PC-9 (cell line): ENCODE results near the gene SCAF8. TPM values are rescaled to one million over a fixed set of nuclear protein-coding genes. Genes with fewer than 3 reads are reported as not detected.

ENCODE experiments used
- BruUV-seq: library from RNA; stranded (reverse); fragments of 400-500 nt; replicated peaks from 2 replicates; lab custom pipeline; 2021; lab: Mats Ljungman, UMichigan
- CTCF ChIA-PET: fragments of 300-600 bp; sonication (Branson Sonifier 250); formaldehyde crosslinking; loops from one replicate; lab custom pipeline; 2022; ENCODE audit warnings: antibody characterized with exemption; lab: Charles Lee
- POLR2A ChIA-PET: fragments of 300-600 bp; sonication (Branson Sonifier 250); formaldehyde crosslinking; loops from one replicate; lab custom pipeline; 2022; ENCODE audit warnings: antibody characterized with exemption; ENCODE audit not compliant: unreplicated experiment; lab: Charles Lee
- DNase-seq, 2 experiments: peaks; one replicate each; pipeline versions ENCODE4 v3.0.0 to v3.0.0-alpha.2; 2015 to 2022; ENCODE audit warnings: mixed read lengths in 1 of 2
- H2AFZ ChIP-seq: fragments of 200-600 bp; sonication (generic); 2 replicates; pipeline ENCODE4 v1.8.1; 2017; ENCODE audit warnings: antibody characterized with exemption
- H3F3A ChIP-seq: fragments of 200-600 bp; sonication (generic); 2 replicates; pipeline ENCODE4 v1.8.1; 2017; ENCODE audit warnings: antibody characterized with exemption, mild to moderate bottlenecking, low read depth; ENCODE audit not compliant: insufficient read depth
- H3K27ac ChIP-seq: fragments of 200-600 bp; sonication (generic); 2 replicates; pipeline ENCODE4 v1.6.1; 2016; ENCODE audit warnings: mixed run types
- H3K27me3 ChIP-seq: fragments of 200-600 bp; sonication (generic); 2 replicates; pipeline ENCODE4 v1.6.1; 2016; ENCODE audit warnings: low read depth, mixed run types; ENCODE audit not compliant: insufficient read depth
- H3K36me3 ChIP-seq: fragments of 200-600 bp; sonication (generic); 2 replicates; pipeline ENCODE4 v1.6.1; 2016; ENCODE audit warnings: low read depth, mixed run types
- H3K4me1 ChIP-seq: fragments of 200-600 bp; sonication (generic); replicated peaks from 2 replicates; pipeline ENCODE4 v1.6.1; 2016; ENCODE audit warnings: mixed run types; ENCODE audit not compliant: insufficient read depth
- H3K4me2 ChIP-seq: fragments of 200-600 bp; sonication (generic); 2 replicates; pipeline ENCODE4 v1.6.1; 2017; ENCODE audit warnings: mixed run types
- H3K4me3 ChIP-seq: fragments of 200-600 bp; sonication (generic); 2 replicates; pipeline ENCODE4 v1.6.1; 2016; ENCODE audit warnings: mixed run types
- H3K79me2 ChIP-seq: fragments of 200-600 bp; sonication (generic); 2 replicates; pipeline ENCODE4 v1.6.1; 2017; ENCODE audit warnings: low read depth, mixed run types
- H3K9me2 ChIP-seq: fragments of 200-600 bp; sonication (generic); 2 replicates; pipeline ENCODE4 v1.8.1; 2017; ENCODE audit warnings: mild to moderate bottlenecking; ENCODE audit not compliant: insufficient read depth
- H3K9me3 ChIP-seq: fragments of 200-600 bp; sonication (generic); 2 replicates; pipeline ENCODE4 v1.8.1; 2016; ENCODE audit warnings: low read depth; ENCODE audit not compliant: insufficient read depth
- H4K20me1 ChIP-seq: fragments of 200-600 bp; sonication (generic); 2 replicates; pipeline ENCODE4 v1.8.1; 2017; ENCODE audit not compliant: insufficient read depth
- EZH2 ChIP-seq: fragments of 200-600 bp; sonication (generic); IDR thresholded peaks from 2 replicates; pipeline ENCODE4 v1.8.0; 2017; ENCODE audit warnings: antibody characterized with exemption, low read depth
- intact Hi-C: fragments of 100-400 bp; cut with micrococcal nuclease; formaldehyde crosslinking; loops from one replicate; pipeline ENCODE4 v1.10.0; 2022; ENCODE audit not compliant: unreplicated experiment
- total RNA-seq: library from RNA; stranded (reverse); gene quantifications from 2 replicates; pipeline ENCODE4 v1.2.3, GENCODE V29; 2021
- TF ChIP-seq, protein P1 (sequence below): fragments of 200-600 bp; sonication (generic); conservative IDR thresholded peaks from 2 replicates; pipeline ENCODE4 v1.6.1; 2017; ENCODE audit warnings: mixed run types, antibody characterized with exemption, mild to moderate bottlenecking, moderate library complexity

Gene SCAF8
- total RNA-seq, 1 experiment from 2014 or later: 22.7 TPM

DNA sequence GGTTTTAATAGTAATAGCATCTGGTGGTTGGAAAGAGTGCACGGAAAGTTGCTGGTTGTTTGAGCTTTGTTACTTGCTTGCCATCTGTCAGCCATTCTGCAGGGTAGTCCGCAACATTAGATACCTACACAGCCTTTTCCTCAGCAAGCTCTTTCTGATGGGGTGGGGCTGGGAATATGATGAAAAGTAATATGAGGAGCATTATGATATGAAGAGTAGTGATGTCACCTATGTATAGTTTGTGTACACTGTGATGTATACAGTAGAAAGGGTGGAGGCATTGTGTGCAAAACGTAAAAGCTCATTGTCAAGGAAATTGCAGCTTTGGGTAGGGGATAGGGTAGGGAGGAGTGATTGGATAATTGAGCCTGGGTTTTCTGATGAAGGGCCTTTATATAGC is 16.1 kb downstream of the SCAF8 start:
- no peak overlapping the region for H3K4me2 ChIP-seq
- no peaks in the 10 kb centered on the region for H3K36me3 ChIP-seq
- H3F3A ChIP-seq: no peaks in the 10 kb centered on the region
- no TSS peak for BruUV-seq
- ChIA-PET POLR2A (no interaction called here), CTCF (no interaction called here)
- no peaks in the 10 kb centered on the region for H3K9me2 ChIP-seq
- H3K4me1 ChIP-seq: no peaks in the 10 kb centered on the region
- no peak overlapping the region for H3K27ac ChIP-seq
- DNase-seq: no peak
- no peak overlapping the region for H3K4me3 ChIP-seq
- H3K79me2 ChIP-seq: peaks cover 100% of the 10 kb centered on the region
- intact Hi-C loops: no loop called here
- H2AFZ ChIP-seq: no peak overlapping the region
- no peaks in the 10 kb centered on the region for H3K9me3 ChIP-seq
- H3K27me3 ChIP-seq: no peaks in the 10 kb centered on the region
- no peak for TF ChIP-seq EZH2
- TF ChIP-seq, protein P1, sequence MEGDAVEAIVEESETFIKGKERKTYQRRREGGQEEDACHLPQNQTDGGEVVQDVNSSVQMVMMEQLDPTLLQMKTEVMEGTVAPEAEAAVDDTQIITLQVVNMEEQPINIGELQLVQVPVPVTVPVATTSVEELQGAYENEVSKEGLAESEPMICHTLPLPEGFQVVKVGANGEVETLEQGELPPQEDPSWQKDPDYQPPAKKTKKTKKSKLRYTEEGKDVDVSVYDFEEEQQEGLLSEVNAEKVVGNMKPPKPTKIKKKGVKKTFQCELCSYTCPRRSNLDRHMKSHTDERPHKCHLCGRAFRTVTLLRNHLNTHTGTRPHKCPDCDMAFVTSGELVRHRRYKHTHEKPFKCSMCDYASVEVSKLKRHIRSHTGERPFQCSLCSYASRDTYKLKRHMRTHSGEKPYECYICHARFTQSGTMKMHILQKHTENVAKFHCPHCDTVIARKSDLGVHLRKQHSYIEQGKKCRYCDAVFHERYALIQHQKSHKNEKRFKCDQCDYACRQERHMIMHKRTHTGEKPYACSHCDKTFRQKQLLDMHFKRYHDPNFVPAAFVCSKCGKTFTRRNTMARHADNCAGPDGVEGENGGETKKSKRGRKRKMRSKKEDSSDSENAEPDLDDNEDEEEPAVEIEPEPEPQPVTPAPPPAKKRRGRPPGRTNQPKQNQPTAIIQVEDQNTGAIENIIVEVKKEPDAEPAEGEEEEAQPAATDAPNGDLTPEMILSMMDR: no peak
- H4K20me1 ChIP-seq: peaks cover 97% of the 10 kb centered on the region

DNA sequence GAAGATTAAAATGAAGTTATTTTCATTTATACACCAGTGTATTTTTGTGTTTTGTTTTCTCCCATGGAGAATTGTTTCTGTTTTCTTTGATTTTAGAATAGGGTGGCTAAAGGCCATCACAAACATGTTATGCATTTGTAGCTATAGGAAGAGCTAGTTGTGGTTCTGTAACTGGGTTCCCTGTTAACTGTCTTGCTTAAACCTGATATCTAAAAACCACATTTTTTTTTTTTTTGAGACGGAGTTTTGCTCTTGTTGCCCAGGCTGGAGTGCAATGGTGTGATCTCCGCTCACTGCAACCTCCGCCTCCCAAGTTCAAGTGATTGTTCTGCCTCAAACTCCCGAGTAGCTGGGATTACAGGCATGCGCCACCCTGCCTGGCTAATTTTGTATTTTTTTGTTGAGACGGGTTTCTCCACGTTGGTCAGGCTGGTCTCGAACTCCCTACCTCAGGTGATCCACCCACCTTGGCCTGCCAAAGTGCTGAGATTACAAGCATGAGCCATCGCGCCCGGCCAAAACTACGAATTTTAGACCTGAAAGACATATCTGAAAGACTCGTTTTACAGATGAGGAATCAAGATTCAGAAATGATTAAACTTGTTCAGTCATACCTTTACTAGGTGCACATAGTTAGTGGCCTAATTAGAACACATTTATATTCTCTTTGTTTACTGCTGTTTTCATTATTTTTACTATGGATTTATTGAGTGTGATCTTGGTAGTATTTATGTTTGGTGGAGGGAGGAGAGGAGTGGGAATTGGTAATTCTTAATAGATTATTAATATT is 18.0 kb downstream of the SCAF8 start:
- H3K9me3 ChIP-seq: no peaks in the 10 kb centered on the region
- no peaks in the 10 kb centered on the region for H3K27me3 ChIP-seq
- BruUV-seq: no TSS peak
- H3K36me3 ChIP-seq: no peaks in the 10 kb centered on the region
- H3K79me2 ChIP-seq: peaks cover 100% of the 10 kb centered on the region
- ChIA-PET POLR2A (no interaction called here), CTCF (no interaction called here)
- H4K20me1 ChIP-seq: peaks cover 97% of the 10 kb centered on the region
- H3K9me2 ChIP-seq: no peaks in the 10 kb centered on the region
- DNase-seq: no peak
- no peak overlapping the region for H3K27ac ChIP-seq
- H3K4me2 ChIP-seq: no peak overlapping the region
- H3K4me3 ChIP-seq: no peak overlapping the region
- H2AFZ ChIP-seq: no peak overlapping the region
- no peaks in the 10 kb centered on the region for H3F3A ChIP-seq
- intact Hi-C loops: no loop called here
- H3K4me1 ChIP-seq: no peaks in the 10 kb centered on the region
- TF ChIP-seq EZH2: no peak
- TF ChIP-seq, protein P1: no peak

DNA sequence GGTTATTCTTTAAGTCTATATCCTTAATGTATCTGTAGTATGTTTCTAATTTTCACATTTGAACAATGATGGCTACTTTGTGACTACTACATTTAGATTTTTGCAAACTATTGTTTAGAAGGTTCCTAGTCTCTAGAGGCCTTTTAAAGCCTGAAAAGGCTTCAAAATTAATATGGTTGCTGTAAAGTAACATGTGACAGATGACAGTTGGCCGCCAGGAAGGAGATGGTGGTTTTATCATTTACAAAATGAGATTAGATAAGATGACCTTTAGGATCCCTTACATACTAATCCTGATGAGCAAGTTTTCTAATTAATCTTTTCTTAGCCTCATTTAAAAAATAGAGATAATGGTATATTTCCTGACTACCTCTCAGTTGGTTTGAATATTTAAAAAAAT is 18.8 kb downstream of the SCAF8 start:
- no peaks in the 10 kb centered on the region for H3K9me3 ChIP-seq
- TF ChIP-seq EZH2: no peak
- TF ChIP-seq, protein P1: no peak
- no peaks in the 10 kb centered on the region for H3K4me1 ChIP-seq
- CTCF ChIA-PET: no interaction called here
- peaks cover 100% of the 10 kb centered on the region for H3K79me2 ChIP-seq
- H3K9me2 ChIP-seq: no peaks in the 10 kb centered on the region
- no peaks in the 10 kb centered on the region for H3F3A ChIP-seq
- no peaks in the 10 kb centered on the region for H3K27me3 ChIP-seq
- no peak overlapping the region for H2AFZ ChIP-seq
- no TSS peak for BruUV-seq
- H3K36me3 ChIP-seq: no peaks in the 10 kb centered on the region
- POLR2A ChIA-PET: no interaction called here
- H3K4me3 ChIP-seq: no peak overlapping the region
- intact Hi-C loops: no loop called here
- no peak overlapping the region for H3K4me2 ChIP-seq
- H4K20me1 ChIP-seq: peaks cover 97% of the 10 kb centered on the region
- no peak for DNase-seq
- H3K27ac ChIP-seq: no peak overlapping the region
